Measurements from ENCODE around the gene KCNC3. TPM values are rescaled to one million over a fixed set of nuclear protein-coding genes. Genes with fewer than 3 reads are reported as not detected.
"Not testable (repeated sequence)": the region's sequence is repeated elsewhere in the genome, so short reads cannot be mapped to it uniquely, and the experiment has no call there.

KCNC3 gene
- total and polyA plus RNA-seq, 4 donors = 0.15 to 3.2 (median 1.2) TPM

- no peaks in the 10 kb centered on the region for H3K4me1 ChIP-seq (ENCODE audit: control insufficient read depth in 1 of 2, insufficient read depth in 2 of 2, low read length in 2 of 2)
- ATAC-seq (ENCODE audit: low FRiP score) = peak; percentile 92
- 3 to 11% methylated on average over 54 of the region's 54 CpGs for WGBS, 2 donors
- H3K27ac ChIP-seq (ENCODE audit: low read depth in 1 of 2, low read length in 2 of 2) = peak overlapping the region in 1 of 2 donors; percentile 42
- peak; percentile 86 to 91 for DNase-seq
- intact Hi-C loops (cut with DNase I) = loop anchor here (1.0 to 5.0 kb wide), 4 partner anchors 57 to 565 kb away; no protein-coding TSS in a partner anchor
- no peaks in the 10 kb centered on the region for H3K27me3 ChIP-seq (ENCODE audit: control insufficient read depth in 1 of 2, insufficient read depth in 2 of 2, low read length in 1 of 2)
- no peaks in the 10 kb centered on the region for H3K9me3 ChIP-seq (ENCODE audit: control insufficient read depth, low read length)
- no peaks in the 10 kb centered on the region for H3K36me3 ChIP-seq (ENCODE audit: control insufficient read depth in 1 of 2, insufficient read depth in 2 of 2, low read length in 1 of 2)
- H3K4me3 ChIP-seq (ENCODE audit: low read length in 2 of 2) = peak overlapping the region; percentile 1 to 27
Observed at GRCh38 chr19:50357178-50358100, 28.3 kb upstream of the KCNC3 start.

GRCh38 chr19:50356691-50357177 is 27.6 kb upstream of the KCNC3 start:
- Histone ChIP-seq H3K4me3 (ENCODE audit: low read length in 2 of 2) (no peak overlapping the region), H3K9me3 (ENCODE audit: control insufficient read depth, low read length) (no peaks in the 10 kb centered on the region), H3K27me3 (ENCODE audit: control insufficient read depth in 1 of 2, insufficient read depth in 2 of 2, low read length in 1 of 2) (no peaks in the 10 kb centered on the region), H3K27ac (ENCODE audit: low read depth in 1 of 2, low read length in 2 of 2) (no peak overlapping the region), H3K36me3 (ENCODE audit: control insufficient read depth in 1 of 2, insufficient read depth in 2 of 2, low read length in 1 of 2) (no peaks in the 10 kb centered on the region), H3K4me1 (ENCODE audit: control insufficient read depth in 1 of 2, insufficient read depth in 2 of 2, low read length in 2 of 2) (no peaks in the 10 kb centered on the region)
- intact Hi-C loops (cut with DNase I) = loop anchor here (1.0 to 5.0 kb wide), 4 partner anchors 58 to 566 kb away; no protein-coding TSS in a partner anchor
- DNase-seq (no peak), ATAC-seq (ENCODE audit: low FRiP score) (no peak)
- 36% methylated on average over 13 of the region's 13 CpGs for WGBS, 2 donors

GRCh38 chr19:50353487-50353880 is 24.3 kb upstream of the KCNC3 start:
- H3K9me3 ChIP-seq (ENCODE audit: control insufficient read depth, low read length); H3K27me3 ChIP-seq (ENCODE audit: control insufficient read depth in 1 of 2, insufficient read depth in 2 of 2, low read length in 1 of 2); ATAC-seq (ENCODE audit: low FRiP score); intact Hi-C loops (cut with DNase I); H3K36me3 ChIP-seq (ENCODE audit: control insufficient read depth in 1 of 2, insufficient read depth in 2 of 2, low read length in 1 of 2); H3K27ac ChIP-seq (ENCODE audit: low read depth in 1 of 2, low read length in 2 of 2); H3K4me3 ChIP-seq (ENCODE audit: low read length in 2 of 2); H3K4me1 ChIP-seq (ENCODE audit: control insufficient read depth in 1 of 2, insufficient read depth in 2 of 2, low read length in 2 of 2): not testable (repeated sequence)
- peak in 1 of 2 donors; percentile 61 for DNase-seq
- WGBS, 2 donors = 91 to 96% methylated on average over 7 of the region's 7 CpGs

- Histone ChIP-seq H3K27ac (ENCODE audit: low read depth in 1 of 2, low read length in 2 of 2) (no peak overlapping the region), H3K4me1 (ENCODE audit: control insufficient read depth in 1 of 2, insufficient read depth in 2 of 2, low read length in 2 of 2) (no peaks in the 10 kb centered on the region), H3K27me3 (ENCODE audit: control insufficient read depth in 1 of 2, insufficient read depth in 2 of 2, low read length in 1 of 2) (no peaks in the 10 kb centered on the region), H3K36me3 (ENCODE audit: control insufficient read depth in 1 of 2, insufficient read depth in 2 of 2, low read length in 1 of 2) (no peaks in the 10 kb centered on the region), H3K9me3 (ENCODE audit: control insufficient read depth, low read length) (no peaks in the 10 kb centered on the region), H3K4me3 (ENCODE audit: low read length in 2 of 2) (no peak overlapping the region)
- DNase-seq = peak in 1 of 2 donors; percentile 25
- ATAC-seq (ENCODE audit: low FRiP score) = no peak
- WGBS, 2 donors = 56 to 62% methylated on average over 4 of the region's 4 CpGs
- intact Hi-C loops (cut with DNase I) = no loop called here
Observed at GRCh38 chr19:50352242-50352641, 23.1 kb upstream of the KCNC3 start.

GRCh38 chr19:50349277-50350057 is 20.3 kb upstream of the KCNC3 start:
- no peaks in the 10 kb centered on the region for H3K27me3 ChIP-seq (ENCODE audit: control insufficient read depth in 1 of 2, insufficient read depth in 2 of 2, low read length in 1 of 2)
- intact Hi-C loops (cut with DNase I) = no loop called here
- H3K9me3 ChIP-seq (ENCODE audit: control insufficient read depth, low read length) = peaks cover 3% of the 10 kb centered on the region
- H3K4me1 ChIP-seq (ENCODE audit: control insufficient read depth in 1 of 2, insufficient read depth in 2 of 2, low read length in 2 of 2) = no peaks in the 10 kb centered on the region
- no peaks in the 10 kb centered on the region for H3K36me3 ChIP-seq (ENCODE audit: control insufficient read depth in 1 of 2, insufficient read depth in 2 of 2, low read length in 1 of 2)
- H3K27ac ChIP-seq (ENCODE audit: low read depth in 1 of 2, low read length in 2 of 2) = no peak overlapping the region
- ATAC-seq (ENCODE audit: low FRiP score) (no peak), DNase-seq (peak in 1 of 2 donors; percentile 64)
- WGBS, 2 donors = 58 to 61% methylated on average over 22 of the region's 22 CpGs
- H3K4me3 ChIP-seq (ENCODE audit: low read length in 2 of 2) = no peak overlapping the region

- peak in 1 of 2 donors; percentile 39 for DNase-seq
- H3K27me3 ChIP-seq (ENCODE audit: control insufficient read depth in 1 of 2, insufficient read depth in 2 of 2, low read length in 1 of 2); H3K4me3 ChIP-seq (ENCODE audit: low read length in 2 of 2); ATAC-seq (ENCODE audit: low FRiP score); H3K4me1 ChIP-seq (ENCODE audit: control insufficient read depth in 1 of 2, insufficient read depth in 2 of 2, low read length in 2 of 2); H3K9me3 ChIP-seq (ENCODE audit: control insufficient read depth, low read length); intact Hi-C loops (cut with DNase I); H3K27ac ChIP-seq (ENCODE audit: low read depth in 1 of 2, low read length in 2 of 2); H3K36me3 ChIP-seq (ENCODE audit: control insufficient read depth in 1 of 2, insufficient read depth in 2 of 2, low read length in 1 of 2): not testable (repeated sequence)
- WGBS, 2 donors = 79 to 81% methylated on average over 8 of the region's 8 CpGs
Observed at GRCh38 chr19:50347089-50347581, 18.0 kb upstream of the KCNC3 start.

GRCh38 chr19:50344661-50345318 is 15.6 kb upstream of the KCNC3 start:
- no peak overlapping the region for H3K27ac ChIP-seq (ENCODE audit: low read depth in 1 of 2, low read length in 2 of 2)
- H3K27me3 ChIP-seq (ENCODE audit: control insufficient read depth in 1 of 2, insufficient read depth in 2 of 2, low read length in 1 of 2) = no peaks in the 10 kb centered on the region
- ATAC-seq (ENCODE audit: low FRiP score) (no peak), DNase-seq (peak in 1 of 2 donors; percentile 42)
- H3K9me3 ChIP-seq (ENCODE audit: control insufficient read depth, low read length) = peaks cover 3% of the 10 kb centered on the region
- H3K4me3 ChIP-seq (ENCODE audit: low read length in 2 of 2) = no peak overlapping the region
- H3K36me3 ChIP-seq (ENCODE audit: control insufficient read depth in 1 of 2, insufficient read depth in 2 of 2, low read length in 1 of 2) = no peaks in the 10 kb centered on the region
- WGBS, 2 donors = 76 to 82% methylated on average over 8 of the region's 8 CpGs
- H3K4me1 ChIP-seq (ENCODE audit: control insufficient read depth in 1 of 2, insufficient read depth in 2 of 2, low read length in 2 of 2) = no peaks in the 10 kb centered on the region
- intact Hi-C loops (cut with DNase I) = no loop called here

GRCh38 chr19:50341091-50341564 is 12.0 kb upstream of the KCNC3 start:
- no peak for ATAC-seq (ENCODE audit: low FRiP score)
- Histone ChIP-seq H3K4me1 (ENCODE audit: control insufficient read depth in 1 of 2, insufficient read depth in 2 of 2, low read length in 2 of 2) (no peaks in the 10 kb centered on the region), H3K27ac (ENCODE audit: low read depth in 1 of 2, low read length in 2 of 2) (no peak overlapping the region), H3K4me3 (ENCODE audit: low read length in 2 of 2) (no peak overlapping the region), H3K9me3 (ENCODE audit: control insufficient read depth, low read length) (peaks cover 3% of the 10 kb centered on the region), H3K36me3 (ENCODE audit: control insufficient read depth in 1 of 2, insufficient read depth in 2 of 2, low read length in 1 of 2) (no peaks in the 10 kb centered on the region), H3K27me3 (ENCODE audit: control insufficient read depth in 1 of 2, insufficient read depth in 2 of 2, low read length in 1 of 2) (no peaks in the 10 kb centered on the region)
- intact Hi-C loops (cut with DNase I) = no loop called here
- DNase-seq = peak in 1 of 2 donors; percentile 44
- WGBS, 2 donors = 83 to 86% methylated on average over 3 of the region's 3 CpGs
